NB4 (cell line): ENCODE data around the gene LMBR1L.

ENCODE experiments used
- POLR2A ChIP-seq: IDR thresholded peaks from 2 replicates; pipeline ENCODE4 v1.6.1; 2011; ENCODE audit warnings: mild to moderate bottlenecking; ENCODE audit not compliant: insufficient read length; ENCODE audit errors: extremely low read depth
- TF ChIP-seq, protein P1 (sequence below): IDR thresholded peaks from one replicate; pipeline ENCODE4 v1.5.1; 2012; ENCODE audit warnings: low read depth, low read length

DNA sequence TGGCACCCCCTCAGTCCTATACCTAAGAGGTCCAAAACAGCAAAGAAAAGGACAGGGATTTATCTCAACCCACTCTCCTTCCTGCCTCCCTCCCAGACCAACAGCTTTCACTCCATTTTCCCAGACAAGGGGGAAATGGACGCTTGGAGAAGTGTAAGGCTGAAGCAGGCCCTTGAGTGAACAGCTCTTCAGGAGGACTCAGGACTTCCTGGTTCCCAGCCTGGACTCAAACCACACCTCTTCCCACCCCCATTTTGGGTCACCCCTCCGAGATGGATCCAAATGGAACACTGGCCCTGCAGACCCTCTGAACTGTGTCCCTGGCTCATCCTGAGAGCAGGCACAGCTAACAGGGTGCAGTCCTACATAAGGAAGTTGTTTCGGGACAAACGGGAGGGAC, 52.8 kb downstream of the LMBR1L start:
- TF ChIP-seq, protein P1, sequence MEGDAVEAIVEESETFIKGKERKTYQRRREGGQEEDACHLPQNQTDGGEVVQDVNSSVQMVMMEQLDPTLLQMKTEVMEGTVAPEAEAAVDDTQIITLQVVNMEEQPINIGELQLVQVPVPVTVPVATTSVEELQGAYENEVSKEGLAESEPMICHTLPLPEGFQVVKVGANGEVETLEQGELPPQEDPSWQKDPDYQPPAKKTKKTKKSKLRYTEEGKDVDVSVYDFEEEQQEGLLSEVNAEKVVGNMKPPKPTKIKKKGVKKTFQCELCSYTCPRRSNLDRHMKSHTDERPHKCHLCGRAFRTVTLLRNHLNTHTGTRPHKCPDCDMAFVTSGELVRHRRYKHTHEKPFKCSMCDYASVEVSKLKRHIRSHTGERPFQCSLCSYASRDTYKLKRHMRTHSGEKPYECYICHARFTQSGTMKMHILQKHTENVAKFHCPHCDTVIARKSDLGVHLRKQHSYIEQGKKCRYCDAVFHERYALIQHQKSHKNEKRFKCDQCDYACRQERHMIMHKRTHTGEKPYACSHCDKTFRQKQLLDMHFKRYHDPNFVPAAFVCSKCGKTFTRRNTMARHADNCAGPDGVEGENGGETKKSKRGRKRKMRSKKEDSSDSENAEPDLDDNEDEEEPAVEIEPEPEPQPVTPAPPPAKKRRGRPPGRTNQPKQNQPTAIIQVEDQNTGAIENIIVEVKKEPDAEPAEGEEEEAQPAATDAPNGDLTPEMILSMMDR, result no peak
- TF ChIP-seq POLR2A, result no peak
